Measurements from ENCODE around the gene EPN2.

DNA sequence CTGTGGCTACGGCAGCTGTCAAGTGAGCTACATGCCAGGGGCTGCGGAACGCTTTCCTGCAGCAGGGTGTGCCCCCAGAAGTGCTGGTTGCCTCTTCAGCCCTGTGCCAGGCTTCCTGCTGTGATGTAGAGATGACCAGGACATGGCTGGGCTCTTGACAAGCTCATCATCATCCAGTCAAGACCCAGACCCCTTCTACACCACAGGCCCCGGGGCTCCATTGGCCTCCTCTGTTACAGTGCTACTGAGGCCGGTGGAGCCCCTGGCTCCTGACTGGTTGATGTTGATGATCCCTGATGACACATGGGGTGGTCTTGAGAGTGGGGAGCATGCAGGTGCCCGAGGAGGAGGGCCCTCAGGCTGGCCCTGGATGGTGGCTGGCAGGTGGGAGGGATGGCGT is 75.2 kb downstream of the EPN2 start:
- no peak for TF ChIP-seq CTCF (IDR thresholded peaks at IDR 0.05)
- no peak for TF ChIP-seq POLR2A (IDR thresholded peaks at IDR 0.05)
